Vagina (tissue), 2 donors: Measurements from ENCODE around the gene TRAPPC4. TPM values are rescaled to one million over a fixed set of nuclear protein-coding genes. Genes with fewer than 3 reads are reported as not detected.
"Not testable (repeated sequence)": the region's sequence is repeated elsewhere in the genome, so short reads cannot be mapped to it uniquely, and the experiment has no call there.

ENCODE experiments used
- DNase-seq, 2 donors: peaks; one replicate each; pipeline ENCODE4 v3.0.0-alpha.2; 2017; ENCODE audit errors: extremely low spot score in 2 of 2
- H3K27ac ChIP-seq: fragments of 200-600 bp; sonication (generic); one replicate; pipeline ENCODE4 v1.5.1; 2019
- H3K27me3 ChIP-seq: fragments of 200-600 bp; sonication (generic); one replicate; pipeline ENCODE4 v1.5.1; 2019
- H3K36me3 ChIP-seq, 2 donors: fragments of 200-600 bp; sonication (generic); one replicate each; pipeline ENCODE4 v1.5.1; 2017 to 2019
- H3K4me1 ChIP-seq: fragments of 200-600 bp; sonication (generic); one replicate; pipeline ENCODE4 v1.5.1; 2019
- H3K4me3 ChIP-seq, 2 donors: fragments of 200-600 bp; sonication (generic); 1 replicate in 1 of 2; 2 replicates in 1 of 2; pipeline ENCODE4 v1.5.1; 2016 to 2019
- H3K9me3 ChIP-seq: fragments of 200-600 bp; sonication (generic); one replicate; pipeline ENCODE4 v1.5.1; 2019
- CTCF ChIP-seq, 3 experiments: fragments of 450-650 bp in 2 of 3; fragments of 200-600 bp in 1 of 3; sonication (generic) in 1 of 3; IDR thresholded peaks; one replicate each; pipeline ENCODE4 v1.5.1; 2017 to 2019; ENCODE audit warnings: antibody characterized with exemption in 3 of 3, mild to moderate bottlenecking in 2 of 3, moderate library complexity in 2 of 3
- POLR2A ChIP-seq, 2 donors: fragments of 450-650 bp; IDR thresholded peaks; one replicate each; pipeline ENCODE4 v1.6.1; 2017; ENCODE audit warnings: antibody characterized with exemption in 2 of 2, mild to moderate bottlenecking in 2 of 2, moderate library complexity in 2 of 2
- POLR2AphosphoS5 ChIP-seq, 2 donors: sonication (generic); formaldehyde crosslinking; IDR thresholded peaks; one replicate each; pipeline ENCODE4 v1.9.0; 2017; ENCODE audit warnings: antibody characterized with exemption in 2 of 2, mild to moderate bottlenecking in 2 of 2, low read depth in 1 of 2; ENCODE audit not compliant: insufficient read depth in 1 of 2
- intact Hi-C: fragments of 100-400 bp; cut with DNase I; formaldehyde crosslinking; loops from one replicate; pipeline ENCODE4 v1.15.1; 2023
- total RNA-seq: library from RNA; depleted of rRNA; stranded (reverse); fragments of >200 nt; gene quantifications from one replicate; pipeline ENCODE4 v1.2.3, GENCODE V29; 2016

Gene TRAPPC4
- total RNA-seq, 1 donor from 2014 or later: 40.0 TPM

- no peak for DNase-seq
- Histone ChIP-seq H3K9me3 (no peaks in the 10 kb centered on the region), H3K36me3 (no peaks in the 10 kb centered on the region), H3K27me3 (no peaks in the 10 kb centered on the region), H3K4me1 (peaks cover 7% of the 10 kb centered on the region), H3K27ac (no peak overlapping the region), H3K4me3 (no peak overlapping the region)
- TF ChIP-seq CTCF (IDR thresholded peaks at IDR 0.05): no peak
- TF ChIP-seq POLR2AphosphoS5 (IDR thresholded peaks at IDR 0.05; ENCODE audit: insufficient read depth in 1 of 2, low read depth in 1 of 2): no peak
- TF ChIP-seq POLR2A (IDR thresholded peaks at IDR 0.05): no peak
- intact Hi-C loops: no loop called here
Measured at GRCh38 chr11:119034813-119035212, 16.2 kb downstream of the TRAPPC4 start.

GRCh38 chr11:119038884-119039283 lies 20.3 kb downstream of the TRAPPC4 start:
- no peaks in the 10 kb centered on the region for H3K36me3 ChIP-seq
- no peaks in the 10 kb centered on the region for H3K9me3 ChIP-seq
- H3K27ac ChIP-seq: no peak overlapping the region
- H3K4me3 ChIP-seq: no peak overlapping the region
- H3K4me1 ChIP-seq: no peaks in the 10 kb centered on the region
- TF ChIP-seq POLR2A (IDR thresholded peaks at IDR 0.05): no peak
- no peak for TF ChIP-seq POLR2AphosphoS5 (IDR thresholded peaks at IDR 0.05; ENCODE audit: insufficient read depth in 1 of 2, low read depth in 1 of 2)
- TF ChIP-seq CTCF (IDR thresholded peaks at IDR 0.05): no peak
- intact Hi-C loops: no loop called here
- DNase-seq: no peak
- H3K27me3 ChIP-seq: no peaks in the 10 kb centered on the region

GRCh38 chr11:119039471-119039870 lies 20.9 kb downstream of the TRAPPC4 start:
- intact Hi-C loops, H3K4me1 ChIP-seq, DNase-seq, H3K9me3 ChIP-seq, H3K36me3 ChIP-seq, H3K27ac ChIP-seq, H3K27me3 ChIP-seq, H3K4me3 ChIP-seq: not testable (repeated sequence)

GRCh38 chr11:119041821-119042514 lies 23.4 kb downstream of the TRAPPC4 start:
- no peaks in the 10 kb centered on the region for H3K4me1 ChIP-seq
- no peak for DNase-seq
- peaks cover 0 to 20% of the 10 kb centered on the region in 2 donors for H3K36me3 ChIP-seq
- no peak for TF ChIP-seq POLR2A (IDR thresholded peaks at IDR 0.05)
- TF ChIP-seq POLR2AphosphoS5 (IDR thresholded peaks at IDR 0.05; ENCODE audit: insufficient read depth in 1 of 2, low read depth in 1 of 2): no peak
- no peak for TF ChIP-seq CTCF (IDR thresholded peaks at IDR 0.05)
- intact Hi-C loops: no loop called here
- H3K4me3 ChIP-seq: no peak overlapping the region
- H3K27me3 ChIP-seq: no peaks in the 10 kb centered on the region
- no peak overlapping the region for H3K27ac ChIP-seq
- no peaks in the 10 kb centered on the region for H3K9me3 ChIP-seq

- intact Hi-C loops: no loop called here
Measured at GRCh38 chr11:119042927-119043326, 24.4 kb downstream of the TRAPPC4 start.

More at GRCh38 chr11:119042927-119043326, 24.4 kb downstream of the TRAPPC4 start:
- TF ChIP-seq POLR2A (IDR thresholded peaks at IDR 0.05): no peak
- no peak for TF ChIP-seq CTCF (IDR thresholded peaks at IDR 0.05)
- TF ChIP-seq POLR2AphosphoS5 (IDR thresholded peaks at IDR 0.05; ENCODE audit: insufficient read depth in 1 of 2, low read depth in 1 of 2): no peak
- Histone ChIP-seq H3K4me1 (no peaks in the 10 kb centered on the region), H3K27me3 (no peaks in the 10 kb centered on the region), H3K36me3 (peaks cover 0 to 30% of the 10 kb centered on the region in 2 donors), H3K27ac (no peak overlapping the region), H3K4me3 (no peak overlapping the region), H3K9me3 (no peaks in the 10 kb centered on the region)
- DNase-seq: no peak
